GM18508 (cell line): ENCODE results near the gene TBC1D24.
"Not testable (repeated sequence)": the region's sequence is repeated elsewhere in the genome, so short reads cannot be mapped to it uniquely, and the experiment has no call there.

Source experiments
- ATAC-seq: cut with Tn5 transposase; IDR thresholded peaks from one replicate; pipeline ENCODE4 v1.9.1; 2021; ENCODE audit warnings: moderate number of reproducible peaks; ENCODE audit not compliant: insufficient read depth, unreplicated experiment

The TBC1D24 gene

DNA sequence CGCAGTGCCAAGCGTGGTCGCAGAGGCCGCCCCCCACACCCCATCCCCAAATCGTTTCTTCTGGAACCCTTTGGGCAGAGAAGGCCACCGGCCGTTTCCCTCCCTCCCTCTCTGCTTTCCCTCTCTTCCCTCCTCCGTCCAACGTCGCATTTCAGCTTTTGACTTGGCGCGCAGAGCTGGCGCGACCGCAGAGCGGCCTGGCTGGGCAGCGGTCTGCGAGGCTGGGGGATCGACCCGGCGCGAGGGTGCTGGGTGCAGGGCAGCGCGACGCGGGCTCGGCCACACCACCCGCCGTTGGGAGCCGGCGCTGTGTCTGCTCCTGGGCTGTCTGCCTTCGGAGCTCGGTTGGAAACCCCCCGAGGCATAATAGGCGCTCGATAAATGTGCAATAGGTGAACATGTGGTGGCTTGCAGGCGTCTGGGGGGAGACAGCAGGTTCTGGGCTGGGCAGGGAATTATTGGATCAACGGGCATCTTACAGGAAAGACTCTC lies 6.6 kb upstream of the TBC1D24 start:
- no peak for ATAC-seq

DNA sequence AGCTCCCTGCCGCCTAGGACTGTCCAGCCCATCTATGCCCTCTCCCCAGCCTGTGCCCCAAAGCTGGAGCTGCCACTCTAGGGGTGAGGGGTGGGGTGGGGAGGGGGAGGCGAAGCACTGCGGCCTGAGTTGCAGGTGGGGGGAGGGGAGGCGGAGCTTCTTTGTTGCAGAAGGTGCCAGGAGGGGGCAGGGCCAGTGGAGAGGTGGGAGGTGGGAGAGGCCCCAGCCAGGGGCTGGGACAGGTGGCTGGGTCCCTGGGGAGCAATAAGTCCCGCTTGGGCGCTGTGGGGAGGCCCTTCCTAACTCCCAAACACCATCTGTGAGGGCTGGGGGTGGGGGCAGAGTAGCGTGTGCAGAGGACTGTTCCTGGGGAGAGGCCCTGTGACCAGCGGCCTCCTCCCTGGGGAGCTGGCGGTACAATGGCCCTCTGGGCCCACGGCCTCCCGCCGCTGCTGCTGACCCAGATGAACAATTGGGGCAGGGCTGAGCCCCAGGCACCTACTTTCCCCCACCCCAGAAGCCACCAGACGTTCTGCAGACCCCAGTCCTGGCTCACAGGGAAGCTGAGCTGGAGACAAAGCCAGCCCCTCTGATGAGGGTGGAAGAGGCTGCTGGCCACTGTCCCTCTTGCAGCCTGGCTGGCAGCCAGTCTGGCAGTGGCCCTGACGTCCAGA lies 6.1 kb upstream of the TBC1D24 start:
- no peak for ATAC-seq

DNA sequence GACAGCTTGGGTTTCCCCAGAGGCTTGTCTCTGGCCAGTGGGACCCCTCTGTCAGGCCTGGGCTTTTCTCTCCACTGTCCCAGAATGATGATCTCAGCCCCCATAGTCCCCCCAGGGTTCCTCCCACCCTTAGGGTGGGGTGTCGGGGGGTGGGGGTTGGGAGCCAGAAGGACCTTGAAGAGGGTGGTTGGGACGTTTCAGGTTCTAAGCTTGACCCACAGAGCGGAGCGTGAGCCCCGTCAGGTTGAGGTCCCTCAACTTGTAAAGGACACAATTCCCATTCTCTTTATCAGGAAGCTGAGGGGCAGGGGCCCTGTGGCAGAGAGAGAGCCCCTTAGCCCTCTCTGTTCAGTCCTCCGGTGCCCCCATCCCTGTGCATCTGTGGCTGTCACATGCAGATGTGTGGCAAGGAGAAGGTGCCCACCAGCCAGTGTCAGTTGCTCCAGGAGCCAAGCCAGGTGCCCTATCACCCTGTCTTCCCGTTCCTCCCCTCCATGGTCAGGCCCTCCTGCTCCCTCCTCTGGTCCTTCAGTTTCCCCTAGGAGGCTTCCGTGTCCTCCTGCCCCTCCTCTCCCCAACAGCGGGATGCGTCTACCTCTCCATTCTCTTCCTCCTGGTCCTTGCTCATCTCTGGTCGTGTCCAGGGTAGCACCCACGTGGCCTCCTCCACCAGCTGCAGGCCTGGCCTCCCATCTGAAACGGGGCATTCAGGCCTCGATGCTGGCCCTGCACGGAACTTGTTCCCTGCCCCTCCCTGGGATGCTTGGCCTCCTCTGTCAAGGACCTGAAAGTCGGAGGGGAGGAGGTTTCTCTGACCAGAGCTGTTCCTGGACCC lies 5.3 kb upstream of the TBC1D24 start:
- no peak for ATAC-seq

DNA sequence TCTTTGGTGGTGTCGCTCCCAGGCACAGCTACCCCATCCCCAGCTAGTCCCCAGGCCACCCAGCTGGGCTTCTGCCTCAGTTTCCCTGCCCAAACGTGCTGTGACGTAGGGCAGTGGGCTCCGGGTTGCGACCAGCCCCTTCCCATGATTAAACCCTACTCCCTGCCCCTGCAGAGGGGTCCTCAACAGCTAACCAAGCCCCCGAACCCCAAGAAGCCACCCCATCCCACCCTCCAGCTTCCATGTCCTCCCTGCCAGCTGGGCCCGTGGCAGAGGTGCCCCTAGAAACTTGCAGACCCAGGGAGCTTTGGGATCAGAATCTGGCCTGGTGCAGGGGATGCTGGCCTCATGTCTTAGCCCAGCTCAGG lies 4.7 kb upstream of the TBC1D24 start:
- ATAC-seq, result no peak

DNA sequence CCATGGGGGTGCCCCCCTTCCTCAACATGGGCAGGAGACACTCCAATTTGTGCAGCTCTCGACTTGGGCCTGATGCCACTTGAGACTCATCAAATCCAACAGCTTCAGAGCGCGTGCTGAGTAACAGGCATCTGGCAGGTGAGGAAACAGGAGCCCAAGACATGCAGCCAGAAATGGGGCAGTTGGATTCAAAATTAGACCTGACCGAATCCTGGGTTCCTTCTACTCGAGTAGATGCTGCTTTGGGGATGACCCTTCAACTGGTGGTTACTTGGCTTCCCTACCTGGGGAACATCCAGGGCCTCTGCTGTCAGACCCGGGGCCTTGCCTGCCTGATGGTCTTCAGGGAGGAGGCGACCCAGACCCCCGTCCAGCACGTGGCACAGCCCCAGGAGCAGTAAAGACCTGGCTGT lies 4.3 kb upstream of the TBC1D24 start:
- ATAC-seq, result no peak

DNA sequence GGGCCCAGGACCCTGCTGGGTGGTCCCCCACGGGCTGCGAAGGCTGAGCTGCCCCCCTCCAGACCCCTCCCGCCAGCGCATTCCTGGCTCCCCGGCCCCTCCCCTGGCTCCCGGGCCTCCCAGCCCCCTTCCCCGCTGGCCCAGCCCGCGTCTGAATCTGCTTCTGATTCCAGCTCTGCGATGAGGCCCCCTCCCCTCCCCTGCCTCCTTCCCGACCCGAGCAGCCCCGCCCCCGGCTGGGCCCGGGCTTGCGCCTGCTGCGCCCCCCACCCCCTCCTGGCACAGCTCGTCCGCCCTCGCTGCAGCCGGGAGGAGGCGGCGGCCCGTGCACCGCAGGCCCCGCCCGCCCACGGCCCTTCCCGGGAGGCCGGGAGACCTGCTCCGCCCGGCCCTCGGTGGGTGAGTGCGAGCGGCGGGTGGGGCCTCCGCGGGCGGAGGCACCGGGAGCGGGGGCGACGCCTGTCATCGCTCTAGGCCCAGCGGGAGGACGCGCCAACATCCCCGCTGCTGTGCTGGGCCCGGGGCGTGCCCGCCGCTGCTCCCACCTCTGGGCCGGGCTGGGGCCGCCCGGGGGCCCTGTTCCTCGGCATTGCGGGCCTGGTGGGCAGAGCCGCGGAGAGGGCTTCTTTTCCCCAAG lies 3.8 kb upstream of the TBC1D24 start, which contains the start of gene NTN3:
NTN3 (plus strand) TSS at position 282 of the 637 bp plus-strand sequence. CDS start 405 bp downstream, outside the sequence.
- ATAC-seq, result no peak

DNA sequence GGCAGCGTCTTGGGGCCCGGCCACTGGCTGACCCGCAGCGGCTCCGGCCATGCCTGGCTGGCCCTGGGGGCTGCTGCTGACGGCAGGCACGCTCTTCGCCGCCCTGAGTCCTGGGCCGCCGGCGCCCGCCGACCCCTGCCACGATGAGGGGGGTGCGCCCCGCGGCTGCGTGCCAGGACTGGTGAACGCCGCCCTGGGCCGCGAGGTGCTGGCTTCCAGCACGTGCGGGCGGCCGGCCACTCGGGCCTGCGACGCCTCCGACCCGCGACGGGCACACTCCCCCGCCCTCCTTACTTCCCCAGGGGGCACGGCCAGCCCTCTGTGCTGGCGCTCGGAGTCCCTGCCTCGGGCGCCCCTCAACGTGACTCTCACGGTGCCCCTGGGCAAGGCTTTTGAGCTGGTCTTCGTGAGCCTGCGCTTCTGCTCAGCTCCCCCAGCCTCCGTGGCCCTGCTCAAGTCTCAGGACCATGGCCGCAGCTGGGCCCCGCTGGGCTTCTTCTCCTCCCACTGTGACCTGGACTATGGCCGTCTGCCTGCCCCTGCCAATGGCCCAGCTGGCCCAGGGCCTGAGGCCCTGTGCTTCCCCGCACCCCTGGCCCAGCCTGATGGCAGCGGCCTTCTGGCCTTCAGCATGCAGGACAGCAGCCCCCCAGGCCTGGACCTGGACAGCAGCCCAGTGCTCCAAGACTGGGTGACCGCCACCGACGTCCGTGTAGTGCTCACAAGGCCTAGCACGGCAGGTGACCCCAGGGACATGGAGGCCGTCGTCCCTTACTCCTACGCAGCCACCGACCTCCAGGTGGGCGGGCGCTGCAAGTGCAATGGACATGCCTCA lies 3.1 kb upstream of the TBC1D24 start:
- ATAC-seq, result no peak

DNA sequence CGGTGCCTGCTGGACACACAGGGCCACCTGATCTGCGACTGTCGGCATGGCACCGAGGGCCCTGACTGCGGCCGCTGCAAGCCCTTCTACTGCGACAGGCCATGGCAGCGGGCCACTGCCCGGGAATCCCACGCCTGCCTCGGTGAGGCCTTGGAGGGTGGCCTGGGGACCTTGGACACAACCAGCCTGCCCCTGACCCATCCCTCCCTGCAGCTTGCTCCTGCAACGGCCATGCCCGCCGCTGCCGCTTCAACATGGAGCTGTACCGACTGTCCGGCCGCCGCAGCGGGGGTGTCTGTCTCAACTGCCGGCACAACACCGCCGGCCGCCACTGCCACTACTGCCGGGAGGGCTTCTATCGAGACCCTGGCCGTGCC lies 2.5 kb upstream of the TBC1D24 start:
- no peak for ATAC-seq

DNA sequence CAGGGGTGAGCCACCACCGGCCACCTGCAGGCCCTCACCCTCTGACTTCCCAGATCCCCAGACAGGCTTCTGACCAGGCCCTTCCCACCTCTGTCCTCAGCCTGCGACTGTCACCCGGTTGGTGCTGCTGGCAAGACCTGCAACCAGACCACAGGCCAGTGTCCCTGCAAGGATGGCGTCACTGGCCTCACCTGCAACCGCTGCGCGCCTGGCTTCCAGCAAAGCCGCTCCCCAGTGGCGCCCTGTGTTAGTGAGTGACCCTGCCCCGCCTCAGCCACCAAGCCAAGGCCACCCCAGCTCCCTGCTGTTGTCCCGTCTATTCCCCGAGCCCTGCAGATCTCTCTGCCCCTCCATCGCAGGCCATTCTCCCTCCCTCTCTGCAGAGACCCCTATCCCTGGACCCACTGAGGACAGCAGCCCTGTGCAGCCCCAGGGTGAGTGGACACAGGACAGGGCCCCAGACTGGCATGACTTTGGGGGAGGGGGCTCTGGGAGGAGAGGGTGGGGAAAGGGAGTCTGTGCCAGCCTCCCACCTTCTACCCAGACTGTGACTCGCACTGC lies 2.0 kb upstream of the TBC1D24 start:
- no peak for ATAC-seq

DNA sequence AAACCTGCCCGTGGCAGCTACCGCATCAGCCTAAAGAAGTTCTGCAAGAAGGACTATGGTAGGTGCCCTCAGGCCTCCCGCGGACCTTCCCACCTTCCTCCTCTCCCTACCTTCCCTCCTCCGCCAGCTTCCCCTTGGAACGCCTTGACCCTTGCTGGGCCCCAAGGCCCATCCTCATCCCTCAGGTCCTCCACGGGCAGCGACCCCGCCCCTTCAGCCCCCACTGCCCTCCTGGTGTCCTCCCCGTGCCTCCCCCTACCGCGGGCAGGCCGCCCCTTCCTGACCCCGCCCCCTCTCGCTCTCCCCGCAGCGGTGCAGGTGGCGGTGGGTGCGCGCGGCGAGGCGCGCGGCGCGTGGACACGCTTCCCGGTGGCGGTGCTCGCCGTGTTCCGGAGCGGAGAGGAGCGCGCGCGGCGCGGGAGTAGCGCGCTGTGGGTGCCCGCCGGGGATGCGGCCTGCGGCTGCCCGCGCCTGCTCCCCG lies 1.4 kb upstream of the TBC1D24 start:
- ATAC-seq, result no peak

DNA sequence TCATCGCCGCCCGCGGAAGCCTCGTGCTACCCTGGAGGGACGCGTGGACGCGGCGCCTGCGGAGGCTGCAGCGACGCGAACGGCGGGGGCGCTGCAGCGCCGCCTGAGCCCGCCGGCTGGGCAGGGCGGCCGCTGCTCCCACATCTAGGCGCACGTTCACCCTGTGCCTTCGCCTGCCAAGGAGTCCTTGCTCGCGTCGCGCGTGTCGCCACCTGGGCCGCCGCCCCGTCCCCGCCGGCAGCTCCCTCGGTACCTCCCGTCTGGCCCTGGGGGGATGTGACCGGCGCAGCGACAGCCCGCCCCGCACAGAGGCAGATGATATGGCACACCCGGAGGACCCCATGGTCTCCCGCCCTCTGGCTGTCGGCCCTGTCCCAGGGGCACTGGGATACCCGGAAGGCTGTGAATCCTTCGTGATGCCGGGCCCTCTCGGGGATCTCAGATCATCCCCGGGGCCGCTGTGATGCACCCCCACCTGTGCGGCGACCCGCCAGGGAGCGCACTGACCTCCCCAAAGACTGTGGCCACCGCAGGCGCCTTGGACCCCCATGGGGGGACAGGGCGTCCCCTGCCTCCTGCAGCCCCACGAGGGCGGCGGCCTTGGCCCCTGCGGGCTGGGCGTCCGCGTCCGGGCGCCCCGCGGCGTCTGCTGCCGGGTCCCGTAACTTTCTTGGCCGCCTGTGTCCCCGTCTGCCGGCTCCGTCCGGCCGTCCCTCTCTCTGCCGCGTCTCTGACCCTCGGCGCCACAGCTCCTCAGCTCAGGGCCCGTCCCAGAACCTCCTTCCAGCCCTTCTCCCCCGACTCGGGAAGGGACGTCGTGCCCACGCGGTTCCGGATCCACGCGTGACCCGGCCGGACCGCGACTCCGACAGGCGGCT lies 689 bp upstream of the TBC1D24 start:
- no peak for ATAC-seq

DNA sequence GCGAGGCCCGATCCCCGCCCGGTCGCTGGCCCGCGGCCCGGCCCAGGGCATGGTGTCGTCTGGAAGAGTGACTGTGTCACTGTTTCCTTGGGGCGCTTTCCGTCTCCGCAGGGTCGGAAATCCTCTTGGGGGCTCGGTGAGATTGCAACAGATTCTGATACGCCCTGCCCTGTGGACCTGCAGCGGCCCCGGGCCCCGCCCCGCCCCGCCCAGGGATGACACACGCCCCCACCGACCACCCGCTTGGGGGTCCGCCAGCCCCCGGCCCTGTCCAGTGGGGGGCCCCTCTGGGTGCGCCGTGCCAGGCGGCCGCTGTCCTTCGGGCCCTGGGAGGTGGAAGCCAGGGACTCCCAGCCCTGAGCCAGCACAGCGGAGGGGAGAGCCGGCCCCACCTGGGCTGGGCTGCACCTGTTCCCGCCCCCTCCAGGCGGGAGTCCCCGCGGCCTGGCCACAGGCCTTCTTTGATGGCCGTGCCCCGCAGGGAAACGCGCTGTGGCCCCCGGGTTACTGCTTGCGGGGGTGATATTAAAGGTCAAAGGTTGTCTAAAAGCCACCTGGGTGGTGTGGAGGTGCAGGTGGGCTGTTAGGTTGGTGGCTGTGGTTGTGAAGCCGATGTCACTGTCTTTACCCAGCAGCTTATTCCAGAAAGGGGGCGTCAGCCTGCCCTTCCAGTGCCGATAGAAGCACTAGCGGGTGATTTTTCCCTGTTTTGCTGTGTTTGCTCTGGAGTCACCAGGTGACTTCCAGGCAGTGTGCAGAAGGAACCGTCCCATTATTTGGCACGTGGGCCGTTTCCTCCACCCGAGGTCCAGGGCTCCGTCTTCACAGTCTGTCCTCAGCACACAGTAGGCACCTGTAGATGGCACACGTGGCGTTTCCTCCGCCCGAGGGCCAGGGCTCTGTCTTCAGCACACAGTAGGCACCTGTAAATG lies 752 bp downstream of the TBC1D24 start:
- no peak for ATAC-seq

DNA sequence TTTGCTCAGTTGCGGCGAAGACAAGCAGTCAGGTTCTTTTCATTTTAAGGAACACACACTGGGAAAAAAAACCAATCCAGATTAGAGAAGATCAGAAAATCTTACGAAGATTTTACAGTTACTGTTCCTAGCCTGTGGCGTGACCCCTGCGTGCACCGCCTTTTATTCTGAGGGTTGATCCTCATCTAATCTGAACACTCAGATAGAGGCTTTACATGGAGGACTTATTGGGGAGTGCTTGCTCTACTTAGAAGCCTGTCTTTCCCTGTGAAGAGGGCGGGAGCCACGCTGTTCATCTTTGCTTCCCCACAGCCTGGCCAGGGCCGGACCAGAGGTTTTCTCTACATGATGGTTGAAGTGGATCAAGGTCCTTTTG lies 1.4 kb downstream of the TBC1D24 start:
- ATAC-seq, result no peak

DNA sequence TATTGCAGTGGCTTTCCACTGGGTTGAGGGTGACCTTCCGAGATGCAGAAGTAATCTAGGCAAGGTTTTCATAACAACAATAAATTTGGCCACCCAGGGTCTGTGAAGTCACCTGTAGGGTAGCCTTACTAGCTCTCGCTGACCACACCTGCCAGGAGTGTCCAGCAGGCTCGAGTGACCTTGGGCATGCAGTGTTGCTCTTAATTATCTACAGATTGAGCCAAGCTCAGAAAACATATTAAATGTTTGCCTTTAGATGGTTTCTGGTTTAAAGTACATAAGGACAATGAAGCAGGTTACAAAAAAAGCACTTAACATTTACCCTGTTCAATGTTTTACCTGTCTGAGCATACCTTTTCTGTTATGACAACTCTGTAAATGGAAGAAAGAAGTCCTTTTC lies 1.8 kb downstream of the TBC1D24 start:
- ATAC-seq, result no peak

DNA sequence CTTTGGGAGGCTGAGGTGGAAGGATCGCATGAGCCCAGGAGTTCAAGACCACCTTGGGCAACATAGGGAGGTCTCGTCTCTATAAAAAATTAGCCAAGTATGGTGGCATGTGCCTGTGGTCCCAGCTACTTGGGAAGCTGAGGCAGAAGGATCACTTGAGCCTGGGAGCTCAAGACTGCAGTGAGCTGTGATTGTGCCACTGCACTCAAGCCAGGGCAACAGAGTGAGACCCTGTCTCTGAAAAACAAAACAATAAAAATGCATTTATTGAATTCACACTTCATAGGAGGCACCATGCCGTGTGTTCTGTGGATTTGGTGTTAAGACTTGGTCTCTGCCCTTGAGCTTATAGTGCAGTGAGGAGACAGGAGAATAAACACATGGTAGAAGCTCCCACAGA lies 2.4 kb downstream of the TBC1D24 start:
- no peak for ATAC-seq

DNA sequence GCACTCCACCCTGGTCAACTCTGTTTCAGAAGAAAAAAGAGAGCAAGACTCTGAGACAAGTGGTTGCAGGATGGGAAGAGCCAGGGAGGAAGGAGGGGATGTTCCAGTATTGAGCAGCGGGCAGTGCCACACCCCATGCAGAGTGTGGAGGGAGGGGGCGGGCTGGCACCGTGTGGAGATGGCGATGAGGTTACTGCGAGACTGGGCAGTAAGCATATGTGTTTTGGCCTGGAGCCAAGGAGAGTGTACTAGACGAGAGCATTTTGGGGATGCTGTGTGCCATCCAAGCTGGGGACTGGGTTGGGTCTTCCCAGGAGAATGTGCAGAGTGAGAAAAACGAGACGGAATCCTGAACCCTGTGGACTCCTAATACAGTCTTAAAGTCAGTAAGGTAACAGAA lies 3.4 kb downstream of the TBC1D24 start:
- ATAC-seq, result no peak

DNA sequence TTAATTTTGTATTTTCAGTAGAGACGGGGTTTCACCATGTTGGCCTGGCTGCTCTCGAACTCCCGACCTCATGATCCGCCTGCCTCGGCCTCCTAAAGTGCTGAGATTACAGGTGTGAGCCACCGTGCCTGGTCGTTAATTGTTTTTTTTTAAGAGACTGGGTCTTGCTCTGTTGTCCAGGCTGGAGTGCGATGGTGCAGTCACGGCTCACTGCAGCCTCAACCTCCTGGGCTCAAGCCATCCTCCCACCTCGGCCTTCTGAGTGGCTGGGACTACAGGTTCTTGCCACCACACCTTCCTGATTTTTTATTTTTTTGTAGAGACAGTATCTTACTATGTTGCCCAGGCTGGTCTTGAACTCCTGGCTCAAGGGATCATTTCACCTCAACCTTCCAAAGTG lies 5.1 kb downstream of the TBC1D24 start:
- not testable (repeated sequence) for ATAC-seq

DNA sequence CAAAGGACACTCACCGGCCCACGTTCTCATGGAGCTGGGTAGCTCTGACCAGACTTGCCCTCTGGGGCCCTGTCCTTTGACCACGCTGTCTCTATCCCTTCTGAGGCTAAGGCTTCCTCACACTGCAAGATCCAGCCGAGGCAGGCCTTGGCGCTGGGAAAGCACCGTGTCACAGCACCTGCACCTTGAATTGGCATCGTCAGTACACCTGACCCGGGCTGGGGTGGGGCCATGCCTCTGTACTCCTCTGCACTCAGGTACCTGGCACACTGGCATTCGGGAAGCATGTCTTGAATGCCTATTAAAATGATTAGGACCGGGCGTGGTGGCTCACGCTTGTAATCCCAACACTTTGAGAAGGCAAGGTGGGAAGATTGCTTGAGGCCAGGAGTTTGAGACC lies 6.0 kb downstream of the TBC1D24 start:
- ATAC-seq, result no peak
